Muscle layer of colon (tissue), 2 donors: ENCODE results near the gene CLEC5A.

Experiments
- H3K27ac ChIP-seq: one replicate; pipeline ENCODE4 v1.7.0; 2013; ENCODE audit warnings: low read depth, mild to moderate bottlenecking, low read length, moderate library complexity
- H3K27me3 ChIP-seq, 2 donors: one replicate each; pipeline ENCODE4 v1.7.0; 2013; ENCODE audit warnings: low read length in 2 of 2, mild to moderate bottlenecking in 2 of 2; ENCODE audit not compliant: insufficient read depth in 2 of 2, control insufficient read depth in 1 of 2
- H3K36me3 ChIP-seq: one replicate; pipeline ENCODE4 v1.7.0; 2013; ENCODE audit warnings: mild to moderate bottlenecking, low read length; ENCODE audit not compliant: insufficient read depth
- H3K4me1 ChIP-seq: one replicate; pipeline ENCODE4 v1.7.0; 2013; ENCODE audit warnings: mild to moderate bottlenecking, low read length; ENCODE audit not compliant: insufficient read depth
- H3K4me3 ChIP-seq, 2 donors: one replicate each; pipeline ENCODE4 v1.7.0; 2013; ENCODE audit warnings: low read length in 2 of 2, low read depth in 1 of 2, mild to moderate bottlenecking in 1 of 2, moderate library complexity in 1 of 2
- H3K9ac ChIP-seq: one replicate; pipeline ENCODE4 v1.7.0; 2013; ENCODE audit warnings: low read length
- H3K9me3 ChIP-seq: one replicate; pipeline ENCODE4 v1.7.0; 2013; ENCODE audit warnings: mild to moderate bottlenecking, low read length
- donor health status: abdominal sarcoma.
- donor health status: Adenocarcinoma of cecum.

CLEC5A gene

DNA sequence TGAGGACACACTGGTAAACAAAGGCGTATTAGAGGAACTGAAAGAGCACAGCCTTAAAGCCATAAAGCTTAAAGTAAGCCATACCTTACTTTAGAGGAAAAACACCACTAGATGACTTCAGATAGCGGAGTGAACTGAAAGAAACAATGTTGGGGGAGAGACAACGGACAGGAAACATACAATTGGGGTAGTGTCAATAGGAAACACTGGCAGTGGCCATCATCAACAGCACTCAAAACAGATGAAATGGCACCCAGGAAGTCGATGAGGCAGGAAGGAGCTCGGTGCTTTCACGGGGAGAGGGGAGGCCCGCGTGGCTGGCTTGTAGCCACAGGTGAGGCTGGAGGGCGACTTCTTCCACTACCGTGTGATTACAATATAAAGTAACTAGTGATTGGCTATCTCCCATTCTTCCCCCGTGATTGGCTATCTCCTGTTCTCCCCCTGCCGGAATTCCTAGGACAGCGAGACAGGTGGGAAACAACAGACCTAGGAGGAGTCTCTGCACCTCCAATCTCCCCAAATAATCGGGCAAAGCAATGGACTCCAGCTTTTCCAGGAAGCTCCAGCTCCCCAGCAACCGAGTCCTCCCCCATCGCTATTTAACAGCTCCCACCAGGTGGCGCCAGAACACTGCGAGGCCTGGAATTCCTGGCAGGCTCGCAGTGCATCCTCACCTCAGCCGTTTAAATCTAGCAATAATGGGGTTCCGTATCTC lies 29.2 kb upstream of the CLEC5A start:
- no peaks in the 10 kb centered on the region for H3K9me3 ChIP-seq
- H3K36me3 ChIP-seq: no peaks in the 10 kb centered on the region
- H3K4me1 ChIP-seq: no peaks in the 10 kb centered on the region
- H3K27ac ChIP-seq: no peak overlapping the region
- H3K27me3 ChIP-seq: no peaks in the 10 kb centered on the region
- no peak overlapping the region for H3K9ac ChIP-seq
- H3K4me3 ChIP-seq: no peak overlapping the region

DNA sequence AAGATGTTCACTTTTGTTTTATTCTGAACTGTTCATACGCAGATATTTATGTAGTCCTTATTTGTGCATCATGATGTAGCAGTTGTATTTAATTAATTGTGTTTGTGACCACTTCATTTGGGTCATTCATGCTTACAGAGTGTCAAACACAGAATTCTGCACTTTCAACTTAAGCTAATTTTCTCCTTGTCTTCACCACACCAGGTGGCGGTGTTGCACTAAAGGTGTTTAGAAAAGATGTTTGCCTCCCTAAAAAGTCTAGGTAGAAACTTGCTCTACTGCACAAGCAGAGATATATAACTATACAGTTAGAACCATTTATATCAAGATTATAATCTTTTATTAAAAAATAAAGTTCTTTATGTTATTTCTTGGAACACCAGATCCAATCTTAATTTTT lies 28.1 kb upstream of the CLEC5A start:
- H3K27ac ChIP-seq: no peak overlapping the region
- H3K9ac ChIP-seq: no peak overlapping the region
- no peaks in the 10 kb centered on the region for H3K9me3 ChIP-seq
- H3K4me3 ChIP-seq: no peak overlapping the region
- no peaks in the 10 kb centered on the region for H3K36me3 ChIP-seq
- no peaks in the 10 kb centered on the region for H3K27me3 ChIP-seq
- H3K4me1 ChIP-seq: no peaks in the 10 kb centered on the region

DNA sequence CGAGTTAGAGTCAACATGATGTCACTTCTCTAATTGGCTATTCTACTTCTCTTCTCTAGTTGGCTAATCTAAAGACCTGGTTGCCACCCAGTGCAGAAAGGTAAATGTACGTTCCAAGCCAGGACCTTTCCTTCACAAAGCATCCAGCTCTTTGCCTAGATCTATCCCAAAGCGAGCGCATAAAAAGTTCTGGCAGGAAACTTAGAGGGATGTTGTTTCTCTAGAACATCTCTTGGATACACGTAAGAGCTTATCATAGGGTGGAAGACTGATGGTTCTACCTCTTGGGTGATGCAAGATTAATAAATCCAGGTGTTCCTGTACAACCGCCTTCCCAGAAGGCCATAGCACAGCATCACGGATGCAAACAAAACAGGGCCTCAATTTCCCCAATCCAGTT lies 26.9 kb upstream of the CLEC5A start, which contains the start of gene TAS2R38:
Gene TAS2R38, minus strand, starts transcription at position 101 of the 400 bp plus-strand sequence. Its CDS starts 84 bp downstream, at position 17.
- Histone ChIP-seq H3K9ac (no peak within 1 kb of the TSS), H3K4me3 (no peak within 1 kb of the TSS), H3K27ac (no peak within 1 kb of the TSS), H3K9me3 (no peaks in the 10 kb centered on the region), H3K36me3 (no peaks in the 10 kb centered on the region), H3K27me3 (no peaks in the 10 kb centered on the region), H3K4me1 (no peaks in the 10 kb centered on the region)

- no peak overlapping the region for H3K27ac ChIP-seq
- no peaks in the 10 kb centered on the region for H3K36me3 ChIP-seq
- no peaks in the 10 kb centered on the region for H3K9me3 ChIP-seq
- no peak overlapping the region for H3K9ac ChIP-seq
- H3K27me3 ChIP-seq: no peaks in the 10 kb centered on the region
- no peak overlapping the region for H3K4me3 ChIP-seq
- H3K4me1 ChIP-seq: no peaks in the 10 kb centered on the region
Measured at GRCh38 chr7:141960687-141961422, 14.1 kb upstream of the CLEC5A start.

GRCh38 chr7:141956084-141956483 lies 9.3 kb upstream of the CLEC5A start:
- no peak overlapping the region for H3K27ac ChIP-seq
- no peaks in the 10 kb centered on the region for H3K27me3 ChIP-seq
- H3K36me3 ChIP-seq: no peaks in the 10 kb centered on the region
- H3K4me1 ChIP-seq: no peaks in the 10 kb centered on the region
- H3K9me3 ChIP-seq: no peaks in the 10 kb centered on the region
- no peak overlapping the region for H3K4me3 ChIP-seq
- H3K9ac ChIP-seq: no peak overlapping the region

DNA sequence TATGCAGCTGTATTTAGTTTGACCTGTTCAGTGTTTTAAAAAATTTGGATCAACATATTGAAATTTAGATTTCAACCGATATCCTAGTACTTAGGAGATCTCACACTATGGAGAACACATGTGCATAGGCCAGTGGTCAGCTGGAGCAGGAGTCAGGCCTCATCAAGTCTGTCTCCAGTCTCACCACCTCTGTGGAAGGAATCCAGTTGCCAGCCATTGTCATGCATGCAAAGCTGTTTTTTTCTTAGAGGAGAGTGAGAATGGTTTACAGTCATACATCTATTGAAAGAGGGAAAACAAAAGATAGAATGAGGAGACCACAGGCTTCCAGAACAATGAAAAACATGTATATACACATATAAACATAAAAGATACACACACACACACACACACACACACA lies 7.6 kb upstream of the CLEC5A start:
- no peaks in the 10 kb centered on the region for H3K27me3 ChIP-seq
- no peak overlapping the region for H3K4me3 ChIP-seq
- no peaks in the 10 kb centered on the region for H3K36me3 ChIP-seq
- no peaks in the 10 kb centered on the region for H3K9me3 ChIP-seq
- H3K4me1 ChIP-seq: no peaks in the 10 kb centered on the region
- H3K9ac ChIP-seq: no peak overlapping the region
- H3K27ac ChIP-seq: no peak overlapping the region

GRCh38 chr7:141952461-141952860 lies 5.7 kb upstream of the CLEC5A start:
- Histone ChIP-seq H3K36me3 (no peaks in the 10 kb centered on the region), H3K27me3 (no peaks in the 10 kb centered on the region), H3K4me1 (no peaks in the 10 kb centered on the region), H3K9me3 (no peaks in the 10 kb centered on the region), H3K4me3 (no peak overlapping the region), H3K27ac (no peak overlapping the region), H3K9ac (no peak overlapping the region)

- Histone ChIP-seq H3K27me3 (no peaks in the 10 kb centered on the region), H3K4me3 (no peak overlapping the region), H3K27ac (no peak overlapping the region), H3K9ac (no peak overlapping the region), H3K36me3 (no peaks in the 10 kb centered on the region), H3K9me3 (no peaks in the 10 kb centered on the region), H3K4me1 (no peaks in the 10 kb centered on the region)
Measured at GRCh38 chr7:141950806-141951205, 4.0 kb upstream of the CLEC5A start.

- no peaks in the 10 kb centered on the region for H3K36me3 ChIP-seq
- H3K27me3 ChIP-seq: no peaks in the 10 kb centered on the region
- no peak overlapping the region for H3K9ac ChIP-seq
- no peaks in the 10 kb centered on the region for H3K9me3 ChIP-seq
- H3K4me3 ChIP-seq: no peak overlapping the region
- H3K27ac ChIP-seq: no peak overlapping the region
- H3K4me1 ChIP-seq: no peaks in the 10 kb centered on the region
Measured at GRCh38 chr7:141949911-141950310, 3.1 kb upstream of the CLEC5A start.

GRCh38 chr7:141949451-141949850 lies 2.7 kb upstream of the CLEC5A start:
- no peak overlapping the region for H3K9ac ChIP-seq
- no peaks in the 10 kb centered on the region for H3K4me1 ChIP-seq
- no peaks in the 10 kb centered on the region for H3K36me3 ChIP-seq
- no peaks in the 10 kb centered on the region for H3K27me3 ChIP-seq
- H3K27ac ChIP-seq: no peak overlapping the region
- no peaks in the 10 kb centered on the region for H3K9me3 ChIP-seq
- H3K4me3 ChIP-seq: no peak overlapping the region

GRCh38 chr7:141949021-141949420 lies 2.2 kb upstream of the CLEC5A start:
- Histone ChIP-seq H3K36me3 (no peaks in the 10 kb centered on the region), H3K4me3 (no peak overlapping the region), H3K4me1 (no peaks in the 10 kb centered on the region), H3K27ac (no peak overlapping the region), H3K9ac (no peak overlapping the region), H3K27me3 (no peaks in the 10 kb centered on the region), H3K9me3 (no peaks in the 10 kb centered on the region)

DNA sequence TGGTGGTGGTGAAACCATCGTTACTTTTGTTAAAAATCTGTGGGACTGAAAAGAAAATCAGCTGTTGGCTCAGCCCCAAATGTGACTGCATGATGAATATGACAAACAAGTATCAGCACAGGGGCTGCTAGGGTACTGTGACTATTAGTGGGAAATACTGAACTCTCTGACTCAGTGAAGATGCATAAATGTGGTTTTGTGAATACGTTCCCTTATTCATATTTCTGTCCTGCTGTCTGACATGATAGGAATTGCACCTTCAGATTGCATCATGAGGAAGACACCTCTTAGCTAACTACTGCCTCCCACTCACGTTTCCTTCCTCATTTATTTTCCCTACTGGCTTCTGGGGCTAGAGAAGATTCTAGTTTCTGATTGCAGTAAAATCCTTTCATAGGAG lies 1.4 kb downstream of the CLEC5A start:
- no peak overlapping the region for H3K27ac ChIP-seq
- H3K4me3 ChIP-seq: no peak overlapping the region
- H3K9ac ChIP-seq: no peak overlapping the region

More for the DNA sequence above, 1.4 kb downstream of the CLEC5A start:
- no peaks in the 10 kb centered on the region for H3K27me3 ChIP-seq
- no peaks in the 10 kb centered on the region for H3K36me3 ChIP-seq
- no peaks in the 10 kb centered on the region for H3K9me3 ChIP-seq
- no peaks in the 10 kb centered on the region for H3K4me1 ChIP-seq
